Measurements from ENCODE around the gene CD40LG.

The CD40LG gene

GRCh38 chrX:136647677-136648360 lies at the start of gene CD40LG:
Gene CD40LG (plus strand): TSS chrX:136648158. CDS start chrX:136648249, 91 bp downstream.
- DNase-seq (ENCODE audit: low read depth in 3 of 3), result no peak

GRCh38 chrX:136598631-136599030 lies 49.3 kb upstream of the CD40LG start:
- peak in 1 of 3 experiments; percentile 30 for DNase-seq (ENCODE audit: low read depth in 3 of 3)

DNA sequence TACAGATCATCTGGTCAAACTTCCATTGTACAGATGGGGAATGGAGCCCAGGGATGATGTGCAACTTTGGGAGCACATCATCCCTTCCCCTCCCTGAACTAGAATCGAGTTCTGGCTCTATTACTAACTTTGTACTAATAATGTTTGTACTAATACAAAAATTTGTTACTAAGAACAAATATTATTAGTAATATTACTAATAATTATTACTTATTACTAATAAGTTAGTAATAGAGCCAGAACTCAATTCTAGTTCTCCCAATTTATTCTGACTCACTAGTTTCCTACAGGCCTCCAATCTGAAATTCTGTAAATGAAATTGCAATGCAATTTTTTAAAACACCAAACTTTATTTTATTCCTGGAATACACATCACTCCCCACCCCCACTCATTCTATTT lies 47.9 kb upstream of the CD40LG start:
- no peak for DNase-seq (ENCODE audit: low read depth in 3 of 3)

GRCh38 chrX:136607236-136607635 lies 40.7 kb upstream of the CD40LG start:
- no peak for DNase-seq (ENCODE audit: low read depth in 3 of 3)

GRCh38 chrX:136608295-136608933 lies 39.5 kb upstream of the CD40LG start:
- peak in 1 of 3 experiments; percentile 43 for DNase-seq (ENCODE audit: low read depth in 3 of 3)

GRCh38 chrX:136616987-136617685 lies 30.8 kb upstream of the CD40LG start:
- DNase-seq (ENCODE audit: low read depth in 3 of 3), result no peak

- peak in 1 of 3 experiments; percentile 39 for DNase-seq (ENCODE audit: low read depth in 3 of 3)
Measured at GRCh38 chrX:136619899-136620505, 28.0 kb upstream of the CD40LG start.

DNA sequence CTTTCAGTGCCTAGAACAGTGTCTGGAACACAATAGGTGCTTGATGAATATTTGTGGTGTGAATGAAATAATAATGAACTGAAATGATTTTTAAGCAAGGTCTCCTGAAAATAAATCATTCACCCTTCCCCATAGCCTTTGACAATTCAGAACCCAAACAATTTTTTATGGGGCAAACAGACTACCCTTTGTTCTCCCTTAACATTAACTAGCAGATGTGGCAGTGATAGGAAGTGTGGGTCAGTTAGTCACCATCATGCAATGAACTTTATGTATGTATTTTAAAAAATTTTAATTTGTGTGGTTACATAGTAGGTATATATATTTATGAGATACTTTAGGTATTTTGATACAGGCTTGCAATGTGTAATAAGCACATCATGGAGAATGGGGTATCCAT lies 27.2 kb upstream of the CD40LG start:
- DNase-seq (ENCODE audit: low read depth in 3 of 3), result no peak

- DNase-seq (ENCODE audit: low read depth in 3 of 3), result no peak
Measured at GRCh38 chrX:136622568-136622967, 25.4 kb upstream of the CD40LG start.

- DNase-seq (ENCODE audit: low read depth in 3 of 3), result no peak
Measured at GRCh38 chrX:136623396-136623795, 24.6 kb upstream of the CD40LG start.

DNA sequence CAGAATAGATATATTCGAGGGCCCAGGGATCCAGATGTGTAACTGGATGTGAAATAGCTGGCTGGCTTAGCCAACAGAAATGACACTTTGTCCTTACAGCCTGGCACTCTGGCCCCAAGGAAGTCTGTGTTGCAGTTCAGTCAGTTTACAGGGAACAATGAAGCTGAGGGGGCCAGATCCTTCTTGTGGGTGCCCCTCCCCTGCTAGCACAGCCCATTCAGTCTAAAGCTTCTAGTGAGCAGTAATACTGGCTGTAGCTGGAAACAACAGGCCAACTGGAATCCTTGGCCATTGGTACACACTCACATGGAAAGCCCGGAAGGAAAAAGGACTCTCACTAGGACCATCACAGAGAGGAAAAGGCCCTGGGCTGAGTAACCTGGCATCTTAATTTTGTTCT lies 22.7 kb upstream of the CD40LG start:
- DNase-seq (ENCODE audit: low read depth in 3 of 3), result no peak

GRCh38 chrX:136626237-136626636 lies 21.7 kb upstream of the CD40LG start:
- DNase-seq (ENCODE audit: low read depth in 3 of 3), result no peak

- no peak for DNase-seq (ENCODE audit: low read depth in 3 of 3)
Measured at GRCh38 chrX:136626891-136627290, 21.1 kb upstream of the CD40LG start.

- DNase-seq (ENCODE audit: low read depth in 3 of 3), result no peak
Measured at GRCh38 chrX:136627409-136627808, 20.5 kb upstream of the CD40LG start.

DNA sequence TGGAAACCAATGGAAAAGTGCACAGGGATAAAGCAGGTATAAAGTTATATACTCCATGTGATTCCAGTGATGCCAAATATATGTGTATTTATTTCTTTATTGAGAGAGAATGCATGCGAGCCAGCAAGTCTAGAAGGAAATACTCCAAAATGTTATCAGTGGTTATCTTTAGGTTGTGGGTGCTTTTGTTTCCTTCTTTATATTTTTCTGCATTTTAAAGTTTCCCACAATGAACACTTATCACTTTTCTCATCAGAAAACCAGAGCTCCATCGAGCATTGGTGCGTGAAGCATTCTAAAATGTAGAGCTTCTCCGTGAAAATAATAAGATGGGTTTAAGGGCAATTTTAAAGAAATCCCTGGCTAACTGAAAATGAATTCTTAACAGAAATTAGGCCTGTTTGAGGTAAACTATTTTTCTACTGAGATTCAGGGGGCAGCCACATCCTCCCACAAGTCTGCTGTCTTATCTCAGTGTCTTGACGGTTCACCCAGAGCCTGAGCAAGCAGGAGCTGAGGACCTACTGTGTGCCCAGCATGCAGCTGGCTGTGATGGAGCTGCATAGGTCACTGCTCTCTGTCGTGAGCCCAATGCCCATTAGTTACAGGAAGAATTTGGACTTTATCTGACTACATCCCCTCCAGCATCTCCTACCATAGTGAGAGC lies 18.7 kb upstream of the CD40LG start:
- no peak for DNase-seq (ENCODE audit: low read depth in 3 of 3)

DNA sequence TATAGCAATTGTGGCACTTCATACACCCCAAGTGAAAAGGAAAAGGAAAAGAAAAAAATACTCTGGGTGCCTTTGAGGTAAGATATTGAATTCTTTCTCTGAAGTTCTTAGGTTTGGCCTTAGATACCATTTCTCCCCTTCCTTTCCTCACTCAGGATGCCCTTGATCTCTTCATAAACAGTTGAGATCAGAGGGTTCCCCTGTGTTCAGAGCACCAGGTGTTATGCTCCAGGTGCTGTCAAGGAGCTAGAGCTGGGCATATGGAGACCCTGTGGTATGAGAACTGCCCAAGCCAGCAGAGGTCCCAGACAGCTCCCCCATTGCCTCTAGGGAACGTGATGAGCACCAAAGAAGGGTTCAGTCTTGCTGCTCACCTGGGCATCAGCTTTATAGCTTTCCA lies 17.1 kb upstream of the CD40LG start:
- DNase-seq (ENCODE audit: low read depth in 3 of 3), result no peak

- no peak for DNase-seq (ENCODE audit: low read depth in 3 of 3)
Measured at GRCh38 chrX:136635235-136635634, 12.7 kb upstream of the CD40LG start.

DNA sequence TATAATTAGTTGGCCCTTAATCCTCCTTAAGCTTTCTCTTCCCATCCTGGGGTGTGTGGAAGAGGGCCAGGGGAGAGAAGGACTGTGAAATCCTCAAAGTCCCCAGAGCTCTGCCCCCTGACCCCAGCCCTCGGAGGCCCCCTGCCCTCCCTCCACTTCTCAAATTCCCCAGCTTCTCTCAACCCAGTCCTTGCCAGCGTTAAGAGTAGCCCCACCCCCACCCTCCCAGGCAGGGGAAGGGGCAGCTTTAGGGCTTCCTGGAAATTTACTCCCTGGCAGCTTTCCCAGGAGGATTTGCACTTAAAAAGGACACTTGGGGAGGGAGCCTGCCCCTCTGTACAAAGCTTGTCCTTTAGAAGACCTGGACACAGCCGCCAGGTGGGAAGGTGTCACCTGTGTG lies 11.8 kb upstream of the CD40LG start:
- no peak for DNase-seq (ENCODE audit: low read depth in 3 of 3)

DNA sequence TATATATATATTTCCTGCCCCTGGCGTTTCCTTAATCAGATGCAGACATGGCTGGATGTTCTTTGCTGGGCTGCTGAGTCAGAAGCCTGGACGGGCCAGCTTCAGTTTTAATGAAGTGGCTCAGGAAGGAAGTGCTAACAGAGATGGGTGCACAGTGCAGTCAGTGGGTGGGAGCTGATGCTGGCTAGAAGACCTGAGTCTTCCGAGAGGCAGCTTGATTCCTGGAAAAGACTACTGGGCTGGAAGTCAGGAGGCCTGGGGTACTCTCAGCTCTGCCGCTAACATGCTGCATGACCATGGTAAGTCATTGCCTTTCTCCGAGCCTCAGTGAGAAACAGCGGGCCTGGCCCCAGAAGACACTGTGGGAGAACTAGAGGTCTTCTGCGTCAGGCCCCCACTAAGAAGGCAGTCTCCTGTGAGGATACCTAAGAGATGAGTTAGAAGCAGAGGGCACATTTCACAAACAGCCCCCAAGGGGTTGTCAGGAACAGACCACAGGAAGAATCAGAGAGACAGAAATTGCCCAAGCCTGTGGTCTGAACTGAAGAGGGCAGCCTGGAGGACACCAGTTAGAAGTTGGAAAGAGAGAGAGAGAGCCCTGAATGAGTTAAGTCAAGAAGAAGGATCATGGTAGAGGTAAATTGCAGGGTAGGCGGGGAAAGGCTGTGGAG lies 8.3 kb upstream of the CD40LG start:
- DNase-seq (ENCODE audit: low read depth in 3 of 3), result no peak

DNA sequence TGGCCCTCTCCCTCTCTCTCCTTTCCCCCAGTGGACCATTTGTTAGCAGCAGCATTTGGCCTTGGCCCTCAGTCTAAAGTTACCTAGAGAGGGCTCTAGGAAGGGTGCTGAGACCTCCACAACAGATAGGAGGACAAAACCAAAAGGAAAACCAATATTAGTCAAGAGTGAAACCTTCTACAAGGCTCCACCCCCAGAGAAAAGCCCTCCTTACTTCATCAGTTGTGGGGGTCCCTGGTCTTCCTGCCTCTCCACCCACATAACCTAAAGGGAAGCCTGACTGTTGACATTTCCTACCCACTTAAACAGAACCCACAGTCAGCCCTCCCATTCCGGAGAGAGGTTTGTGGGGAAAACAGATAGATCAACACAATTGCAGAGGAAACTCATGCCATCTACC lies 4.7 kb upstream of the CD40LG start:
- no peak for DNase-seq (ENCODE audit: low read depth in 3 of 3)

DNA sequence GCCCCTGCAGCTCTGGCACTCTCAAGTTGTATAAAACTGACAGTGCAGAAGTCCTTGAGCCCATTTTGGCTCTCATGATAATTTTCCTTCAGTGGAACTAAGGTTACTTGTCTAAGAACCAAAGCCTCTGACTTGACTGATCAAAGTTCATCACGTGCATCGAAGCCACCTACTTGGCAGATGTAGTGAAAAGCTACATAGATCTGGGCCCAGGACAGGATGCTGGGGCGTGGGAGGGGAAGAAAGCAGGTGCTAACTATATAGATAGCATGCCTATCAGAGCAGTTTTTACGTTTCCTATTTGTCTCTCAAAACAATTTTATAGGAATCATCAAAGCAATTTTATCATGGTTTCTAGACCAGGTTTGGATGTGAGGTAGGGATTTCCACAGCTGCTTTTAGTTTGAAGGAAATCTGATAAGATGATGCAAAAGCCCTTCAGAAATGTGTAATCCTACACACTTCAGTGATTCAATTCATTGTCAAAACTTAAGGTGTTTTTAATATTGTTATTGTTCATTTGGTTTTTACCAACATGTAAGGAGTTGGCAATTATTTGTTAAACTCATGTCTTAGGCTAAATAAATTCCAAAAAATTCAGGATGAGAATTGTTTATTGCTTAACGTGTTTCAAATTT lies 1.2 kb upstream of the CD40LG start:
- peak in 2 of 3 experiments; percentile 43 to 52 for DNase-seq (ENCODE audit: low read depth in 3 of 3)
